Caco-2 (cell line): ENCODE measurements around the gene VPS52. TPM values are rescaled to one million over a fixed set of nuclear protein-coding genes. Genes with fewer than 3 reads are reported as not detected.

Source experiments
- BruUV-seq: library from RNA; stranded (reverse); fragments of 400-500 nt; replicated peaks from 2 replicates; lab custom pipeline; 2021; lab: Mats Ljungman, UMichigan
- CTCF ChIA-PET: fragments of 300-600 bp; sonication (Branson Sonifier 250); formaldehyde crosslinking; loops from one replicate; lab custom pipeline; 2022; ENCODE audit warnings: antibody characterized with exemption; lab: Charles Lee
- POLR2A ChIA-PET: fragments of 300-600 bp; sonication (Branson Sonifier 250); formaldehyde crosslinking; loops from one replicate; lab custom pipeline; 2022; ENCODE audit warnings: antibody characterized with exemption; lab: Charles Lee
- DNase-seq, 2 experiments: peaks; one replicate each; pipeline versions ENCODE4 v3.0.0 to v3.0.0-alpha.2; 2020 to 2022
- H3K27me3 ChIP-seq: replicated peaks from 2 replicates; pipeline ENCODE4 v1.6.0; 2011; ENCODE audit warnings: low read length; ENCODE audit not compliant: control insufficient read depth, insufficient read depth
- H3K36me3 ChIP-seq: 2 replicates; pipeline ENCODE4 v1.5.1; 2011; ENCODE audit warnings: low read length; ENCODE audit not compliant: control insufficient read depth, insufficient read depth
- H3K4me1 ChIP-seq: fragments of 250-450 bp; sonication (Bioruptor Pico); 2 replicates; pipeline ENCODE4 v1.5.1; 2020; ENCODE audit warnings: mild to moderate bottlenecking
- H3K4me3 ChIP-seq: 2 replicates; pipeline ENCODE4 v1.5.1; 2011; ENCODE audit warnings: low read depth, mild to moderate bottlenecking, control low read depth, low read length
- H3K9me3 ChIP-seq: fragments of 250-450 bp; sonication (Bioruptor Pico); 2 replicates; pipeline ENCODE4 v1.5.1; 2020; ENCODE audit warnings: mild to moderate bottlenecking, moderate library complexity
- H3K27ac Mint-ChIP-seq: one replicate; pipeline ENCODE4 v1.8.0; 2022; ENCODE audit warnings: mixed read lengths; ENCODE audit not compliant: unreplicated experiment
- H3K27me3 Mint-ChIP-seq: one replicate; pipeline ENCODE4 v1.8.0; 2022; ENCODE audit warnings: mixed read lengths; ENCODE audit not compliant: insufficient read depth, unreplicated experiment
- H3K36me3 Mint-ChIP-seq: one replicate; pipeline ENCODE4 v1.8.0; 2022; ENCODE audit warnings: mild to moderate bottlenecking, mixed read lengths; ENCODE audit not compliant: insufficient read depth, unreplicated experiment
- H3K4me1 Mint-ChIP-seq: one replicate; pipeline ENCODE4 v1.8.0; 2022; ENCODE audit warnings: low read depth, mixed read lengths; ENCODE audit not compliant: unreplicated experiment
- H3K4me3 Mint-ChIP-seq: one replicate; pipeline ENCODE4 v1.8.0; 2022; ENCODE audit warnings: mild to moderate bottlenecking, moderate library complexity, mixed read lengths; ENCODE audit not compliant: unreplicated experiment
- H3K9me3 Mint-ChIP-seq: one replicate; pipeline ENCODE4 v1.8.0; 2022; ENCODE audit warnings: mixed read lengths; ENCODE audit not compliant: unreplicated experiment
- intact Hi-C: fragments of 100-400 bp; cut with micrococcal nuclease; formaldehyde crosslinking; loops from one replicate; pipeline ENCODE4 v1.10.0; 2022; ENCODE audit not compliant: unreplicated experiment
- total RNA-seq: library from RNA; stranded (reverse); gene quantifications from 2 replicates; pipeline ENCODE4 v1.2.3, GENCODE V29; 2022
- TF ChIP-seq, protein P1 (sequence below), 2 experiments: fragments of 200-600 bp in 1 of 2; IDR thresholded peaks; 1 replicate in 1 of 2; 2 replicates in 1 of 2; pipeline versions ENCODE4 v1.5.1 to v1.8.0; 2011 to 2022; ENCODE audit warnings: antibody characterized with exemption in 1 of 2, control low read depth in 1 of 2, inconsistent platforms in 1 of 2, low read depth in 1 of 2, low read length in 1 of 2, mild to moderate bottlenecking in 1 of 2, moderate library complexity in 1 of 2; ENCODE audit not compliant: insufficient read depth in 1 of 2, severe bottlenecking in 1 of 2, unreplicated experiment in 1 of 2

Gene VPS52
- total RNA-seq, 1 experiment from 2014 or later = 55.6 TPM

DNA sequence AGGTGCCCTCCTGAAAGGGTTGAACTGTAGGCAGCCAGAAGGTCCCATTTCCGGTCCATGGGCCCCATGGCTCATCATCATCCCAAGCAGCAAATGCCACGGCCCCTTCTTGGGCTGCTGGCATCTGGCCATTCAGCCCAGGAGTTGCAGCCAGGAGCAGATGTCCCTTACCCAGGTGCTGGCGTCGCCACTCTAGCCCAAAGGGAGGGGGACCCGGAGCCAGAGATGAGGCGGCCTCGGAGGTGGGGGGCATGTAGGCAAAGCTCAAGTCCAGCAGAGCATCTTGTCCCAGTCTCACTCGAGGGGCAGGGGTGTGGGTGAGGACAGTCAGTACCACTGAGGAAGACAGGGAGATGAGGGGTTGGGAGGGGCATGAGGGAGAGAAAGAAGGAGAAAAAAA lies 33.4 kb upstream of the VPS52 start:
- ChIA-PET POLR2A (no interaction called here), CTCF (no interaction called here)

DNA sequence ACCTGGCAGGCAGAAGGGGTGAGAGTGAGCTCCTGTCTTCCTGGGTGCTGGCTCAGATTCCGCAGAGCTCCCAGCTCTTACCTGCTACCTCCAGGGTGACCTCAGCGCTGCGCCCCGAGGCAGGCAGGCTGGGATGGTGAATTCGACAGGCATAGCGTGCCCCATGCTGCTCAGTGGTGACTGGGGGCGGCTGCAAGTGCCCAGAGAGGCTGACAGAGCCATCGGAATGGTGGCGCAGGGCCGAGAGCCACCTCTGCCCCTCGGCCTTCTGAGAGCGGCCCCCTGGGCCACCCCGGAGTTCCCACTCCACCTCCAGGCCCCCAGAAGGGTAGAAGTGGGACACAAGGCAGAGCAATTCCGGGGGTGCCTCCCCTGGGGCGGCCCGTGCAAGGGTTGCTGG lies 32.5 kb upstream of the VPS52 start:
- BruUV-seq = no TSS peak

More for the DNA sequence above, 33.4 kb upstream of the VPS52 start:
- no TSS peak for BruUV-seq
- H3K4me3 ChIP-seq = no peak overlapping the region
- no peaks in the 10 kb centered on the region; the same call in 1 of the 2 replicates for H3K4me1 ChIP-seq
- Mint-ChIP-seq H3K4me1 (no peaks in the 10 kb centered on the region), H3K36me3 (peaks cover 16% of the 10 kb centered on the region), H3K27ac (no peak overlapping the region), H3K9me3 (no peaks in the 10 kb centered on the region), H3K4me3 (no peak overlapping the region), H3K27me3 (no peaks in the 10 kb centered on the region)
- H3K27me3 ChIP-seq = no peaks in the 10 kb centered on the region
- no peaks in the 10 kb centered on the region for H3K36me3 ChIP-seq
- TF ChIP-seq, protein P1, sequence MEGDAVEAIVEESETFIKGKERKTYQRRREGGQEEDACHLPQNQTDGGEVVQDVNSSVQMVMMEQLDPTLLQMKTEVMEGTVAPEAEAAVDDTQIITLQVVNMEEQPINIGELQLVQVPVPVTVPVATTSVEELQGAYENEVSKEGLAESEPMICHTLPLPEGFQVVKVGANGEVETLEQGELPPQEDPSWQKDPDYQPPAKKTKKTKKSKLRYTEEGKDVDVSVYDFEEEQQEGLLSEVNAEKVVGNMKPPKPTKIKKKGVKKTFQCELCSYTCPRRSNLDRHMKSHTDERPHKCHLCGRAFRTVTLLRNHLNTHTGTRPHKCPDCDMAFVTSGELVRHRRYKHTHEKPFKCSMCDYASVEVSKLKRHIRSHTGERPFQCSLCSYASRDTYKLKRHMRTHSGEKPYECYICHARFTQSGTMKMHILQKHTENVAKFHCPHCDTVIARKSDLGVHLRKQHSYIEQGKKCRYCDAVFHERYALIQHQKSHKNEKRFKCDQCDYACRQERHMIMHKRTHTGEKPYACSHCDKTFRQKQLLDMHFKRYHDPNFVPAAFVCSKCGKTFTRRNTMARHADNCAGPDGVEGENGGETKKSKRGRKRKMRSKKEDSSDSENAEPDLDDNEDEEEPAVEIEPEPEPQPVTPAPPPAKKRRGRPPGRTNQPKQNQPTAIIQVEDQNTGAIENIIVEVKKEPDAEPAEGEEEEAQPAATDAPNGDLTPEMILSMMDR (IDR thresholded peaks at IDR 0.05; ENCODE audit: insufficient read depth in 1 of 2, low read depth in 1 of 2, low read length in 1 of 2, severe bottlenecking in 1 of 2, unreplicated experiment in 1 of 2) = no peak
- intact Hi-C loops = no loop called here
- H3K9me3 ChIP-seq = no peaks in the 10 kb centered on the region
- no peak for DNase-seq

DNA sequence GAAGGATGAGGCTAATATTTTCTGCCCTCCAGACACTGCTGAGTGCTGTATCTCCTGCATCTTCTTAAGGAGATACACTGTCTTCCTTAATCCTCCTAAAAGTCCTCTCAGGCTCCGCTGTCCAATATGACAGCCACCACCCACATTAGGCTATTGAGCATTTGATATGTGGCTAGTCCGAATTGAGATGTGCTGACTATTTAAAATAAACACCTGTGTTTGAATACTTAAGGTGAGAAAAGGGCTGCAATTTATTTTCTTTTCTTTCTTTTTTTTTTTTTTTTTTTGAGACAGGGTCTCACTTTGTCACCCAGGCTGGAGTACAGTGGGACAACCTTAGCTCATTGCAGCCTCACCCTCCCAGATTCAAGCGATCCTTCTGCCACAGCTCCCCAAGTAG lies 30.2 kb upstream of the VPS52 start:
- DNase-seq = no peak
- H3K36me3 ChIP-seq = no peaks in the 10 kb centered on the region; the same call in 1 of the 2 replicates
- Mint-ChIP-seq H3K27me3 (no peaks in the 10 kb centered on the region), H3K27ac (no peak overlapping the region), H3K9me3 (no peaks in the 10 kb centered on the region), H3K4me1 (peaks cover 6% of the 10 kb centered on the region), H3K4me3 (no peak overlapping the region), H3K36me3 (peaks cover 43% of the 10 kb centered on the region)
- intact Hi-C loops = no loop called here
- no peaks in the 10 kb centered on the region for H3K27me3 ChIP-seq
- H3K4me1 ChIP-seq = peaks cover 6% of the 10 kb centered on the region
- BruUV-seq = no TSS peak
- TF ChIP-seq, protein P1 (IDR thresholded peaks at IDR 0.05; ENCODE audit: insufficient read depth in 1 of 2, low read depth in 1 of 2, low read length in 1 of 2, severe bottlenecking in 1 of 2, unreplicated experiment in 1 of 2) = no peak
- no peaks in the 10 kb centered on the region for H3K9me3 ChIP-seq
- CTCF ChIA-PET = no interaction called here
- POLR2A ChIA-PET = interaction anchor here (0.7 kb wide), 1 partner anchor 128 kb away, joined by 13 read pairs; no protein-coding TSS in a partner anchor
- H3K4me3 ChIP-seq = no peak overlapping the region

More for the DNA sequence above, 32.5 kb upstream of the VPS52 start:
- Mint-ChIP-seq H3K9me3 (no peaks in the 10 kb centered on the region), H3K4me1 (no peaks in the 10 kb centered on the region), H3K27me3 (no peaks in the 10 kb centered on the region), H3K4me3 (no peak overlapping the region), H3K36me3 (peaks cover 25% of the 10 kb centered on the region), H3K27ac (no peak overlapping the region)
- no peaks in the 10 kb centered on the region for H3K27me3 ChIP-seq
- no peak for DNase-seq
- POLR2A ChIA-PET = no interaction called here
- intact Hi-C loops = no loop called here
- no peaks in the 10 kb centered on the region; the same call in 1 of the 2 replicates for H3K4me1 ChIP-seq
- CTCF ChIA-PET = no interaction called here
- TF ChIP-seq, protein P1 (IDR thresholded peaks at IDR 0.05; ENCODE audit: insufficient read depth in 1 of 2, low read depth in 1 of 2, low read length in 1 of 2, severe bottlenecking in 1 of 2, unreplicated experiment in 1 of 2) = no peak
- H3K4me3 ChIP-seq = no peak overlapping the region
- H3K9me3 ChIP-seq = no peaks in the 10 kb centered on the region
- no peaks in the 10 kb centered on the region for H3K36me3 ChIP-seq
